ENCODE data around the gene CD9.
A peak's percentile ranks its signal among the peaks of the same experiment; 100 is the strongest.

CD9 gene

DNA sequence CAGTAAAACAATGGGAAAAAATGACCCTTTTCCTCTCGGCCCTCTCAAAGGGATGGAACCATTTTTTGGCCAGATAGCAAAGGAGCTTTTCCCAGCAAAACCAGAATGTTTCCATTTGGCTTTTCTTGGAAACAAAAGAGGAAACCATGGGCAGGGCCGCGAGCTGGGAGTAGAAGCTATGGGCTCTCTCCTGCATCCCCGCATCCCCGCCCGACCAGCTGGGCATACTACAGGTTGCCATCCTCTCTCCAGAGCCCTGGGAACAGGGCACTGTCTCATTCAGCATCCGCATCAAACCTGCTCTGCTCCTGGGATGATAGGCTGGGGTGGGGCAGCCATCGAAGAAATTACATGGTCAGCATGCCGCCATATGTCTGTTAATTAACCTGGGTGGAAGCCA is 20.9 kb downstream of the CD9 start:
- no peak for DNase-seq (ENCODE audit: low spot score)

DNA sequence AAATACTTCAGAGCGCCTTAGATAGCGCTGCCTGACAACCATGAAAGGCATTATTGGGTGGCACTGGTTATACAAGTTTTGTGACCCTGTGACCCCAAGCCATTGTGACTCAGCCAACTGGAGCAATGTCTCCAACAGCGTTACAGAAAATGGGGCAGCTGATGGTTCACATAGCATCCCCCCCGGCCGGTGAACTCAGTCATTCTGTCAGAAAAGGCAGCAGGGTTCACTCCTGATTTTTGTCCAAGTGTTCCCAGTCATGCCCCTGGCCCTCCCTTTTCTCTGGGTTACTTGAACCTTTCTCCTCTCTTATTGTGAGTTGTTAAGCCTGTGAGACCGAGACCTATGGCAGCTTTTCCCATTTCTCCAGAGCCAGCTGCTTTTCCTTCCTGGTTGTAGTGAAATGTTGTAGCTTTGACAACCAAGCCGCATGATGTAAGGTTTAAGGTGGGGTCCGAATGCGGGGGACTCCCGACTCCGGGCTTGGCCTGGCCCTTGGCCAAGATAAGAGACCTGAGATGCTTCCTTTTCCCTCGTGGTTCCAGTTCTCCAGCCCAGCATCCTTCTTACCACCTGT is 22.0 kb downstream of the CD9 start:
- DNase-seq (ENCODE audit: low spot score): peak; percentile 31

DNA sequence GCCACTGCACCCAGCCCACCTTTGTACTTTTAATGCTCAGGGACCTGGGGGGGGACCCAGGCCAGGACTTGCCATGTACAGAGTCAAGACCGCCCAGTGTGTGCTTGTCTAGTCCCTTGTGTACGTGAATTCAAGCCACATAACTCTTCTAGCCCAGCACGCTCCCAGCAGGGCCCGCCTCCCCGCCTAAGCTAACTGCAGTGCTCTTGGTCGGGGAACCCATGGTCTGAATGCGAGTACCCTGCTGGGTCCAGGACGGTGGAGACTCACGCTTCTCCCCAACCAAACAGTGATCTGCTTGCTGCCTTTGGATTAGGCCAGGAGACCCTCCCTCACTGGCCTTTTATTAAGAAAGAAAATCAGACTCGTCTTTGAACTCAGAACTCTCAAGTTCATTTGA is 23.3 kb downstream of the CD9 start:
- no peak for DNase-seq (ENCODE audit: low spot score)

DNA sequence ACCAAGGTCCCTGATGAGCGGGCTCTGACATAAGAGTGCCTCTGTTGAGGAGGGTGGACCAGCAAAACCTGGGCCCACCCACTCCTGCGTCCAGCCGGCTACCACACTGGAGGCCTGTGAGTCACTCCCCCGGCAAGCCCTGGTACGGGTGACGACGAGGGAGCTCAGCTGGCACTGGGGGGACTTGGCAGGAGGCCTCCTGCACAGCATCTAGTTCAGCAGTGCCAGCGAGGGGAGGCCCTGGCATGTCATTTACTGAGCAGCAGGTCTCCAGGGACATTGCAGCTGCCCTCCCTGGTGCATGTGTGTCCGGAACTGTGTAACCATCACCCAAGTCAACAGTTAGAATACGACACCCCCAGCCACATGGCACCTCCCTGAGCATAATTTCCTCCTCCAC is 24.4 kb downstream of the CD9 start:
- DNase-seq (ENCODE audit: low spot score): peak; percentile 89

DNA sequence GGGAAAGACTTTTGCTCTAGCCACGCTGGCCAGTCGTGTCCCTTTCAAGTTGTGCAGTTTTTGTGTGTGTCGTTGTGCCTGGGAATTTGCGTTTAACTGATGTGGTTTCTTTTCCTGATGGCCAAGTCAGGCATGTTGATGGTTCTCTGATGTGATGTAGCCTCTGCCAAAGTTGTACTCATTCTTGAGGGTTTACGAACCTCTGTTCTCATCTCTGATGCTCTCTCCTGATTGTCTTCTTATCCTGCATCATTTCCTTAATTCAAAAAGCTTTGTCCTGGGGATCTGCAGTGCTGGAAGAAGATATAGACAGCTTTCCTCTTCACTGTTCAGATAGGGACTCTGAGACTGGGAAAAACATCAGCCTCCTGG is 25.4 kb downstream of the CD9 start:
- DNase-seq (ENCODE audit: low spot score): no peak

DNA sequence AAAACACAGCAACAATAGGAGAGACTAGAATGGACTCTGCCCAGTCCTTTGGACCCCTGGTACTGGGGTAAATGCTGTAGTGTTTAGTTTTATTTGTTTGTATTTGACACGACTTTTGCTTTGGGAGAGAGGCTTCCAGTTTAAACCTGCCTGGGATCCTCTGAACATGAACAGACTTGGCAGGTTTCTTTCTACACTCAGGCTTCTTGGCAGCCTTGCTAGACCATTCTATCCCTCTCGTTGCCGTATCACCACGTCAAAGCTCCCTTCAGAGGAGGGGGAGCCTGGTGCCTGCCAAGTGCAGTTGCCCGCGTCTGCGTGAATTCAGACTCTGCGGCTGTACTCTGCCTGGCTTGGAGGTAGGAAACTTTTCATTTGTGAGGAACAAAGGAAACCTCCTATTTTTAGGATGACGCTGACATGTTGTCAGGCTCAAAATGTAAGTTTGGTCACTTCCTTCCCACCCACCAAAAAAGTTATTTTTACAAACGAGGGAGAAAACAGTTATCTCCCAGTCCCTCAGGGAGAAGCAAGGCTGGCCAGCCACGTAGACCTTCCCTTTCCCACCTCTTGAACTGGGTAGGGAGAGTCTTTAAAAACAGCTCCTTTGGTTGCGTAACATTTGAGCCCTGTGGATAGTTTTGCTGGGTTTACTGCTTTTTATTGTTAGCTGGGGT is 25.9 kb downstream of the CD9 start:
- peak; percentile 79 for DNase-seq (ENCODE audit: low spot score)

DNA sequence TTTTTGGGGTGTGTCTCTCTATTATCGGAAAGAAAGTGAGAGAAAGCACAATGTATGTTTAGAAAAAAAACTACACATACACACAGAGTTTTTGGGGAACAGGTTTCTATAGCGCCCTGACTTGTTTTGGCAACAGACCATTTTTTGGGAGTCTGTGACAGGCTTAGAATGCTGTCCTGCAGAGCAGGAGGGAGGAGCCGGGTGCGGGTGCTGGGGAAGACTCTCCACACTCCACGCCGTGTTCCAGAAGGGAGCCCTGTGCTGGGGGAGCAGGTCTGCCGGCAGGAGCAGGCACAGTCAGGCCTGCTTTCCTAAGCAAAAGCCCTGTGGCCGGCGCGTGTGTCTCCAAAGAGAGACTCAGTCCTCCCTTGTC is 26.5 kb downstream of the CD9 start:
- DNase-seq (ENCODE audit: low spot score): no peak

DNA sequence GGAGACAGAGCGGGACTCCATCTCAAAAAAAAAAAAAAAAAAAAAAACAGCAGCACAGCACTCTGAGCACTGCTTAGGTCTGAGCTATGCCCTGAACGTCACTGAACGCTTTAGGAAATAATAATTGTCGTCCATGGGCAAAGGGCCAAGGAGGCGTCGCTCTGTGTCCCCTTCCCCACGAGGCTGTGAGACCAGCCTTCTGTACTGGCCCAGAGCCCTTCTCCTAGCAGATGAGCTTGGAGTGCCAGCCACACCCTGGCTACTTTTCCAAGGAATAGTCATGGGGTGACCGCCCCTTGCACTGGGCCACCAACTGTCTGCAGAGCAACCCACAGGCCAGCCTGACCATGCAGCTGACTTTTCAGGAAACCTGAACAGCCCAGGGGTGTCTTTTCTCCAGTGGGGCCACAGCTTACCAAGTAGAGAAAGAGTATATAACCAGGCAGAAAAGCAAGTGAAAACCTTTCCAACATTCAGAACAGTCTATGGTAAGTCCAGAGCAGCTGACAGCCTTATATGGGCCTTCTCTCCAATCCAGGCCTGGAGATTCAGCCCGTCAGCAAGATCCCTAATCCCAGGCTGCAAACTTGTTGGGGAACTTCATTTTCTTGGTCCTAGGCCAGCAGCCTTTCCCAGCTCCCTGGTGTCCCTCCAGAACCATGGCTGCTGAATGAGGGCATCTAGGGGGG is 28.5 kb downstream of the CD9 start:
- peak; percentile 47 for DNase-seq (ENCODE audit: low spot score)

DNA sequence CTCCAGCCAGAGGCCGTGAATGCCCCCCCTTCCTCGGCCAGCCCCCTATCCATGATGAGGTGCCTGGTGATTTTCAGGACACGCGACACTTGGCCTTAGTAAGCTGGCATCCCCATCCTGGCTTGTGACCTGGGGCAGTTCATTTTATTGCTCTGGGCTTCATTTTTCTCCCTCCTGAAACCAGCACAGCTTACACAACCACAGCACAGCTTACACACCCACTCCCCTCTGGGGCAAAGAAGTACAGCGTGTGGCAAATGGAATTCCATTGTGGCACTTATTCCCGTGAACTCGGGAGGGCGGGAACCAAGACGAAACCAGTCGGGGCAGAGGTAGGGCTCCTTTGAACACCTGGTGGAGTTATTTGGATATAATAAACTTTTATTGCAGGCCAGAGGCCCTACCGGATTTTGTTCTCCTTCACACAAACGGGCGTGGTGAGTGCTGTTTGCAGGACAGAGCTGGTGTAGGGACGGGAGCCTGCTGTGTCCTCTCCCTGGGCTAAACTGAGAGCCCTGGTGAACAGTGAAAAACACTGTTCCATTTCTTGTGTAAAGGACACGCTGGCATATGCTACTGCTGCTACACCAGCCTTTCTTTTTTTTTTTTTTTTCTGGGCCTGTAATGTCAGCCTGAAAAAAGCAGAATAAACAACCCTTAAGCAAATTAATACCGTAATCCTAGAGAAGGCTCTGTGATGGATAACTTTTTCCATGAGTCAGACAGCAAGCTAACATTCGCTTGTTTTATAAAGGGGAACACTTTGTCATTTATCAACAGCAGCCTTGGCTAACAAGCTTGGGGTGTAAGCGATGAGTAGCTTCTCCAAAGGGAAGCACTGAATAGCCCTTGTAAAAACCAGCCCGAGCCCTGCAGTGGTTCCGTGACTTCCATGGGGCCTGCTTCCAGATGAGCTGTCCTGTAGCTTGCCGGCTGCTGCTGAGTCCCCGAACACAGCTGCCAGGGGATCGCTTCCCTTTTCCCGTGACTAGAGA is 29.3 kb downstream of the CD9 start:
- peak; percentile 86 for DNase-seq (ENCODE audit: low spot score)

DNA sequence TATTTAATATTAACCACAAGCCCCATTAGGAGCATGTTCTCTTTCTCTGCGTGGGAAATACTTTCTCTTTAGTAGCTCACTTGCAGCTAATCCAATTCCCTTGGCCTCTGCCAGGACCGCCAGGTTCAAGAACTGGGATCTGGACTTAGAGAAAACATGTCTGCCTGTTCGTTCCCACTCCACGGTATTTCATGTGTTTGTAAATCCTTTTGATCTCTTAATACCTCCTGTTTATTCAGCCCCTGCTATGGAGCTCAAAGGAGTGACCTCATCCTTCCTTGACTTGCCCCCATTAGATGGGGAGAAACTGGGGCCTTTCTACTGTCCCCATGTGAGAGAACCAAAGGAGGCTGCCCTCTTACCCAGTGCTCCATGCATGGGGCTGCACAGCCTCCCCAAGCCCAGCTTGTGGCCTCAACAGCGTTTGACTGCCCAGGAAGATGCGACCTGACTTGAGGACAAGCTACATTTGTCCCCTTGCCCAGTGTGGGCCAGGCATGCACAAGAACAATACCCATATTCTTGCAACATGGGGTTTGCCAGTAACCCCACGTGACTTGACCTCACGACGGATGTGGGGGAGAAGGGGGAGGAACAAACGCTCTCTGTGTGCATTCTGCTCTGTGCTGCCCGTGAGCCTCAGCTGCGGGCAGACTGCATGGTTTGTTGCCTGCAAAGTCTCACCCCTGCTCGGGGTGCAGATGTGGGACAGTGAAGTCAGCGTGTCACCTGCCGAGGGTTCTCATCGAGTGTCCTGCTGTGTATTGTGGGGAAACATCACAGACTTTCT is 30.3 kb downstream of the CD9 start:
- DNase-seq (ENCODE audit: low spot score): peak; percentile 99

DNA sequence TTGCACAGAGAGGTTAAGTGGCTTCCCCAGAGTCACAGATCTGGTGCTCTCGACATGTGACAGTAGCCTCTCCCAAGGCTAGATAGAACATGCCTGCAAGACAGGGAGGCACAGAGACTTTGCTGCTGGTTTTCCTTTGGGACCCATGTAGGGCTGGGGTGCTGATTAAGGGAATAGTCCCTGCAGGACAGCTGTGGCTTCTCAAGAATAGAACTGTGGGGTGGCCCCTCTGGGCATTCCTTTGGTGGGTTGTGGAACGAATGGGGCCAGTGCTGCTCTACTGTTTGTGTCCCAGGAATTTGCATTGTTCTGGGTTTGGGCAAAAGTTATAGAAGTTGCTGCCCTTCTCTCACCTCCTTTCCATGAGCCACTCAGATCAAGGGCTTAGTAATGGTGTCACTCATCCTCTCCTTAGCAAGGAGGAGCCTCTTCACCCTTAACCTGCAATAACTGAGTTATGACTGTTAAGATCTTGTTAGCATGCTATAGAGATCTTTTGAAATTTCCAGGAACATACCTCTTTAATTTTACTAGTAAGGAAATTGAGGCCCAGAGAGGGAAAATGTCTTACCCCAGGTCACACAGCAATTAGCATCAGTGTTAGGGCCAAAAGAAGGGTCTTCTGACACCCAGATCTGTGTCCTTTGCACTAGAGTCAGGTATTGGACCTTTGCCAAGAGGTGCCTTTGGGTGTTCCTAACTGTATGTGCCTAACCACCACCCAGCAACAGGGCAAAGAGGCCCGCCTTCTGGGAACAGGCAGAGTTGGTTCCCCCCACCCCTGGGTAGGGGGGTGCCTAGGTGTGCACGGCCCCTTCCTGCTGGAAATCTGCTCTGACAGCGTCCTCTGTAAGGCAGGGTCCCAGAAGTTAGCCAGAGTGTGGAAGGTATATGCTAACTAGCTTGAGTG is 31.4 kb downstream of the CD9 start:
- no peak for DNase-seq (ENCODE audit: low spot score)

DNA sequence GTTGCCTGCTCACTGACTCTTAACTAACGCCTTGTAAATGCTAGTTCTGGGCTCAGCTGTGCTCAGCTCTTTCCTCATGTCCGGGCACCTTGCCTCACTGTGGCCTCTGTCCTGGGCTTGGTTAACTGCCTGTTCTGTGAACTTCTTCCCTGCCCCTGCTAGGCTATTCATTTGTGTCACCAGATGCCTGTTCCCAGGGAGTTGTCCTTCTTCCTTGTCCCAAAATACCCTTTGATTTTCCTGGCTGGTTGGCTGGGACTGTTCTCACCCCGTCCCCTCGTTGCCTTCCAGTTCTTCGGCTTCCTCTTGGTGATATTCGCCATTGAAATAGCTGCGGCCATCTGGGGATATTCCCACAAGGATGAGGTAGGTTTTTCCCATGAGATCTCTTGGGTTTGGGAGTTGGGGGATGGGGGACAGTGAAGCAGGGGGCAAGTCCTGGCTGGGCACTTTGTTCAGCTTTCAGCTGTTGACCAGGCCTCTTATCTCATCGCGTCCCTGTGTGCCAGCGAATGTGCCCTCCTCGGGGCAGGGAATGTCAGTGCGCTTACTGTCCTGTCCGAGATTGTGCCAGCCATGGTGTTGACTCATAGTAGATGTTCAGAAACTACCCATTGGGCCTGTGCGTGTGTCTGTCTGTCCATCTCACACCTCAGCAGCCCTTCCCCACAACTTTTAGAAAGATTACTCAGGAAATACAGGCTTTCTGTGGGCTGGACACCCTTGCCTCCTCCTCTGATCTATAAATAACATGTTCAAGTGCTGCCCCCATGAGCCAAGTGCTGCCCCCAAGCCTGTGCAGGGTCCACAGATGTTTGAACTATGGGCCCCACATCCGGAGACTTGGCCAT is 33.1 kb downstream of the CD9 start:
- peak; percentile 73 for DNase-seq (ENCODE audit: low spot score)

DNA sequence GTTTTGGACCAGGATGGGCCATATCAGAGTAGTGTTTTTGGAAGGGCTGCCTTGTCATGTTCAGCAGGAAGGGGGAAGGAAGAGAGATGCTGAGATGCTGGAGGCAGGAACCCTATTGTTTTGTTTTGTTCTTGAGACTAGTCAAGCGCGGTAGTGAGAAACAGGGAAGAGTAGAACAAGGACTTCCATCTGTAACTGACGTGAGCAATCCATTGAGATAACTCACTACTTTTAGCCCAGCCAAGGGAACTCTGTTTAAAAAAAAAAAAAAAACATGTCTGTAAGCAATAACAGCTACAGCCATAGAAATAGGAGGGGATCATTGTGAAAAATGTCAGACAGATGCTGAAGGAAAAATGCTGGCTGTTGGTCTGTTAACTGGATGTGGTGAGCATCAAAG is 34.0 kb downstream of the CD9 start:
- DNase-seq (ENCODE audit: low spot score): no peak

DNA sequence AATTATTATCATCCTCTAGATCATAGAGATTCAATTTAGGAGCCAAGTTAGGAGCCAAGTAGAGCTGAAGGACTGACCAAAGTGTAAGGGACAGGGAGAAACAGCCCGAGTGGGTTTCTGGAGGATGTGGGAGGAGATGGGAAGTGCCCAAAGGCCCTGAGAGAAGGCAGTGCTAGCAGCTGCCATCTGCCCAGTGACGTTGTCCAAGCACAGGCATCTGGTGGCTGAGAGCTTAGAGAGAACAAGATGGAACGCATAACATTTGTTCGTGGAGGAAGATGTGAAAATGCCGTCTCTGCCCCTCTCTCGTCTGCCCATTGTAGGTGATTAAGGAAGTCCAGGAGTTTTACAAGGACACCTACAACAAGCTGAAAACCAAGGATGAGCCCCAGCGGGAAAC is 34.7 kb downstream of the CD9 start:
- DNase-seq (ENCODE audit: low spot score): no peak

DNA sequence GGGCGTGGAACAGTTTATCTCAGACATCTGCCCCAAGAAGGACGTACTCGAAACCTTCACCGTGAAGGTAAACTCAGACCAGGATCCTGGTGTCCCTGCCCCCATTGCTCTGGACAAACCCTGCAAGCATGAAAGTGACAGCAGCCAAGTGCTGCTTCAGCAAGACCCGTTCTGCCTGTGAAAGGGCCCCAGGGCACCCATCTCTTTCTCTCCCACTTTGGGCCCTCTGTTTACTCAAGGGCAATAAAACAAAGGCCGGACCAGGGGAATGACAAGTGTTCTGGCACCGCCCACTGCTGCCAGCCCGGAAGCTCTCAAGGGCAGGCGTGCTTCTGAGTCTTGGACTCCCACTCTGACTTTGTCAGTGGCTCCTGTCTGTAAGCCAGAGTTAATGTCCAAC is 35.3 kb downstream of the CD9 start:
- peak; percentile 44 for DNase-seq (ENCODE audit: low spot score)

DNA sequence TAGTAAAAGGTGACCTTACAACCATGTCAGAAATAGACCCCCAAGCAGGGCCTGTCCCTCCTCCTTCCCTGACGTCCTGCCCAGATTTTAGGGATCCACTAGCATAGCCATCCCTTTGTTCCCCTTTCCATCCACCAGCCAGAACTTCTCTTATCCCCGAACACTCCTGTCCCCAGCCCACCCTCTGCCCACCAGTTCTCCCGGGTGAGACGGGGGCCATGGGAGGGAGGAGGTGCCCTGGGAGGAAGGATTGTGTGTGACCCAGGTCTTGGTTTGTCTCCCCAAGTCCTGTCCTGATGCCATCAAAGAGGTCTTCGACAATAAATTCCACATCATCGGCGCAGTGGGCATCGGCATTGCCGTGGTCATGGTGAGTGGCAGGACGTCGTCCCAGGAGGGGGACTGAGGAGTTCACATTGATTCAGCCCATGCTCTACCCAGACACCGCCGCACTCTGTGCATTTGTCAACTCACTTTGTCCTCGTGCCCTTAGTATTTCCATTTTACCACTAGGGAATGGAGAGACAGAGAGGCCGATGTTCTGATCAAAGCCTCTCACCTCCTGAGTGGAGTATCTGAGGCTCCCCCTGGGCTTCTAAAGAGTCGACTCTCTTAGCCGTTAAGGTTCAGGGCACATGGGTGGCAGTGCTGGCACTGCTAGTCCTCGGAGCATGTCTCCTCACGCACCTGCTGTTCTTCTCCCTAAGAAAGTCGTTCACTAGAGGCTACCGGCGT is 35.9 kb downstream of the CD9 start:
- DNase-seq (ENCODE audit: low spot score): no peak

DNA sequence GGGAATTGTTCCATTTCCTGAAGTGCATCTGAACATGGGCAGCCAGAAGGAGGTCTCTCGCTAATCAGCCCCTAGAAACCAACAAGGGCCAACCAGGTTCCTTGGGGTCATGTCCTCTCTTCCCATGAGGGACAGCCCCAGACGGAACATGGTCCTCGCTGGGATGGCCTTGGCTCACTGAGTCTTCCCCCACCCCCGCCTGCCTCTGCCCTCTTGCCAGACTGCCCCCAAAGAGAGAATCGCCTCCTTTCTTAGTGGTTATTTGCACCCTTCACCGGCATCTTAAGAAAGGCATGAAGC is 36.4 kb downstream of the CD9 start:
- DNase-seq (ENCODE audit: low spot score): no peak

DNA sequence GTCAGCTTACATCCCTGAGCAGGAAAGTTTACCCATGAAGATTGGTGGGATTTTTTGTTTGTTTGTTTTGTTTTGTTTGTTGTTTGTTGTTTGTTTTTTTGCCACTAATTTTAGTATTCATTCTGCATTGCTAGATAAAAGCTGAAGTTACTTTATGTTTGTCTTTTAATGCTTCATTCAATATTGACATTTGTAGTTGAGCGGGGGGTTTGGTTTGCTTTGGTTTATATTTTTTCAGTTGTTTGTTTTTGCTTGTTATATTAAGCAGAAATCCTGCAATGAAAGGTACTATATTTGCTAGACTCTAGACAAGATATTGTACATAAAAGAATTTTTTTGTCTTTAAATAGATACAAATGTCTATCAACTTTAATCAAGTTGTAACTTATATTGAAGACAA is 37.6 kb downstream of the CD9 start:
- no peak for DNase-seq (ENCODE audit: low spot score)

DNA sequence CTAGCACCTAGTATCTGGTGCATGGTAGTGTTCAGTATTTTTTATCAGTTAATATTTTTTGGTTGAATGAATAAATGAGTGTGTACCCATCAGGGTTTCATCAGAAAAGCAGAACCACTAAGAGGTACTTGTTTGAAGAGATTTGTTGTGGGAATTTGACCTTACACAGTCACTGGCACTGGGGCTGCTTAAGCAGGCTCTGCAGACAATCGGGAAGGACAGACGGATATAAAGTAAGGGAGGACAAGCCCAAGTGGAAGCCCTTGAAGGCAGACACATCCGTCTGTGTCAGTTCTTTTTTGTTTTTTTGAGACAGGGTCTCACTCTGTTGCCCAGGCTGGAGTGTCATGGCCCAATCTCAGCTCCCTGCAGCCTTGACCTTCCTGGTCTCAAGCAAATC is 38.7 kb downstream of the CD9 start:
- DNase-seq (ENCODE audit: low spot score): no peak

Data from pons (tissue), 1 donor.